Tracheal epithelial cell (primary cell): ENCODE data around the gene VEGFB. TPM values are rescaled to one million over a fixed set of nuclear protein-coding genes. Genes with fewer than 3 reads are reported as not detected.

Experiments
- total RNA-seq: library from RNA; depleted of rRNA; stranded (reverse); fragments of >200 nt; gene quantifications from 2 replicates; pipeline ENCODE4 v1.2.1, GENCODE V29; 2014

Gene VEGFB, protein sequence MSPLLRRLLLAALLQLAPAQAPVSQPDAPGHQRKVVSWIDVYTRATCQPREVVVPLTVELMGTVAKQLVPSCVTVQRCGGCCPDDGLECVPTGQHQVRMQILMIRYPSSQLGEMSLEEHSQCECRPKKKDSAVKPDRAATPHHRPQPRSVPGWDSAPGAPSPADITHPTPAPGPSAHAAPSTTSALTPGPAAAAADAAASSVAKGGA
- 14.9 and 22.2 TPM in 2 replicates for total RNA-seq

DNA sequence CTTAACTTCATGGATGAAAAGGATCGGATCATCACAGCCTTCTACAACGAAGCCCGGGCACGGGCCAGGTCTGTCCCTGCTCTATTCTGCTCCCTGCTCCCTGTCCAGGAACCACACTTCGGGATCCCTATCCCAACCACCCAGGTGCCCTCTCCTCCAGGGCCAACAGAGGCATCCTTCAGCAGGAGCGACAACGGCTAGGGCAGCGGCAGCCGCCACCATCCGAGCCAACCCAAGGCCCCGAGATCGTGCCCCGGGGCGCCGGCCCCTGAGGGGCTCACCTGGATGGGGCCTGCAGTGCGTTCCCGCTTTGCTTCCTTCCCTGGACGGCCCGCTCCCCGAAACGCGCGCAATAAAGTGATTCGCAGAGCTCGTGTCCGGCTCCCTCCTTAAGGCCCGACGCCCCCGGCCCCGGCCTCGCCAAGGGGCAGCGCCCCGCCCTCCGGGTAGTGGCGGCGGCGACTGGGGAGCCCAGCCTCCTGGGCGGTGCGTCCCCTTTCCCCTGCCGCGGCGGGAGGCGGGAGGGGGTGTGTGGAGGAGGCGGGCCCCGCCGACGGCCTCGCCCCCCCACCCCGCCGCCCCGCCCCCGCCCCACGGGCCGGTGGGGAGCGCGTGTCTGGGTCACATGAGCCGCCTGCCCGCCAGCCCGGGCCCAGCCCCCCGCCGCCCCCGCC lies at the start of gene VEGFB:
Gene VEGFB, plus strand, starts transcription at position 672 of the 674 bp plus-strand sequence. CDS start 250 bp downstream, outside the sequence.

DNA sequence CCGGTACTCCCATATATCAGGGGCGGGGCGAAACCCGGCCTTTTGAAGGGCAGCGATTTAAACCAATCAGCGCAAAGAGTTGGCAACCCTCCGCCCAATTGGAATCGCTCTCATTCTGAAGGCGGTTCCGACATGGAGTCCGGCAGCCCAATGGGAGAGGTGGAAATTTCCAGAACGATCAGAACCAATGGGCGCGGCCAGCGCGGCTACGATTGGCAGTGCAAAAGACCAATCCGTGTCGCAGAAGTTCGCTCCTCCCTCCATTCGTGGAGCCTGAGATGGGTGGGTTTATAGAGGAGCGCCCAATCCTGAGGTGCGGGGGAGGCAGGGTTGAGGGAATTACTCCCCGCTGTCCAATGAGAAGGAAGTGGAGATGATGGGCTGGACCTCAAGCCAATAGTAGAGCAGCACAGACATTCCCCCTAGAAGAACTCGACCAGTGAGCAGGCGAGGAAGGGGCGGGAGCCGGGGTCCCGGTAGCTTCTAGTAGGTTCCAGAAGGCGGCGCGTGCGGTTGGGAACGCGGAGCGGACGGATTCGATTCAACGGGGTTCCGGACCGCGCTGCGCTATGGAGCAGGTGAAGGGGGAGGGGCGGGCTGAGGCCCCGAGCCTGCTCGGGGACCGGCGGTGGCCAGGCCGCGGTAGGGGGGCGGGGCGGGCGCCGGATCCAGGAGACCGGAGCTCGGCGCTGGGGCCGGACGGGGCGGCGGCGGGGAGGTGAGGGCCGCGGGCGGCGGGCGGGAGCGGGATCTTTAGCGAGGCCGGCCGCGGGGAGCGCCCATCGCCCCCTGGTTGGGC lies 48.5 kb upstream of the VEGFB start, which contains the start of gene STIP1:
Gene STIP1, plus strand, starts transcription at position 479 of the 799 bp plus-strand sequence. Its CDS starts 91 bp downstream, at position 570.

DNA sequence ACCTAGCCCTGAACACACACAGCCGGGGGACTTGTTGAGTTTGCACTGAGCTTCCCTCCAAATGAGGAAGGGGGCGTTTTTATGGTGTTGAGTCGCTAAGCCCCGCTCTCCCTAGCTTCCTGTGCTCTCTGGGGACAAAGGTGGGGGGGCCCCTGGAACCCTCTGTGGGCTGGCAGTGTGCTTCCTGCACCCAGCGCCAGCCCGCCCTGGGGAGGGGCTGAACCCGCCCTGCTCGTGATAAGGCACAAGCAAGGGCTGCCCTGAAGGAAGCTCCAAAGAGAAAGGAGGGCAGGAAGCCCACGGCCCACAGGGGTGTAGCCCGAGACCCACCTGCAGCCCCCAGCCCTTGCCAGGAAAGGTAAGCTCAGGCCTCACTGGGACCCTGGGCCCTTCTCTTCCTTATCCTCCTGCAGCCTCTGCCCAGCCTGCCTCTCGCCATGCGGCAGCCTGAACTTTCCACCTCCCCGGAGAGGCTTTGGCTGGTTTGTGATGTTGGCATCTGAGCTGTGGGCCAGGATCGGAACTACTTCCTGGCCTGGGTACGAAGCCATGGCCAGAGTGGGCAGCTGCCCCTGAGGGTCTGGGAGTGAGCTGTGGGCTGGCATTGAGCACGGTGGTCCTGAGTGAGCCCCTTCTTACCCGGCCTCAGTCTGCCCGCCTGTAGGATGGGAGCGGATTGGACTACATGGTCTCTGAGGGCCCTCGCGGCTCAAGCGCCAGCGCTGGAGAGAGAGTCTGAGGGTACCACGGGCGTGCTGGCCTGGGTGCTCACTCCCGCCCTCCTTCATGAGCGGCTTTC lies 27.7 kb upstream of the VEGFB start, which contains the start of gene FERMT3:
Gene FERMT3, plus strand, starts transcription at position 265 of the 799 bp plus-strand sequence. CDS start 644 bp downstream, outside the sequence.

DNA sequence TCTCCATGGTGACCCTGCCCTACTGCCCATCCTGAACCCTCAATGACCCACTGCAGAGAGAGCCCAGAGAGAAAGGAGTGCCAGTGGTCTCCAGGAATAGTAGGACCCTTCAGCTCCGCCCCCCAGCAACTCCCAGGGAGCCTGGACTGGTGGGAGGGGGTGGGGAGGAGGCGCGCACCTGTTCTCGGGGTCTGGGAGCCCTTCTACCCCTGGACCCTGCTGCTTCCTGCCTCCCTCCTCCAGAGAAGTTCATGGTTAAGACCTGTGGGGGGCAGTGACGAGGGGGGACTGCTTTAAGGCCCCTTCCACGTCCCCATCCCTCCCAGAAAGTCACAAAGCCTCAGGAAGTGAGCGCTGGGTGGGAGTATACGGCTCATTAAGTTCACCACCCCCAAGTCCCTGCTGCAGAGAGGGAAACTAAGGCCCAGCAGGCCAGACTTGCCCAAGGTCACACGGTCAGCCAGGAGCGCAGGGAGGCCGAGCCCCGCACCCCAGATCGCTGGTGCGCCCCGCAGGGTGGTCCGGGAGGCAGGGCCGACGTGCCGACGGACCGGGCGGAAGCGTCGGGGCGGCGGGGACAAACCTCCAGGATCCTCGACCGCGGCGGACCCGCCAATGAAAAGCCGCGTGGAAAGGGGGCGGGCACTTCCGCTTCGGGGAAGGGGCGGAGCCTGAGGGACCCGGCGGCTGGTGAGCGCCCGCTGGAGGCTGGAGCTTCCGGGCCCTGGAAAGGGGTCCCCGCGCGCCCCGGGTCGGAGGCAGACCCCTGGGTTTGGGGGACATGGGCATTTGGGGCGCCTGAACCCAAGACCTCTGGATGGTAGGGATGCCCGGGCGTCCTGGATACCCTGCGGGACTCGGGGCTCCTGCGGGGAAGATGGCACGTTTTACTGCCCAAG lies 8.5 kb upstream of the VEGFB start, which contains the start of the genes NUDT22 and TRPT1:
Gene NUDT22, plus strand, starts transcription at position 667 of the 899 bp plus-strand sequence. CDS start 379 bp downstream, outside the sequence.
Gene TRPT1, minus strand, starts transcription at position 579 of the 899 bp plus-strand sequence. Its CDS starts 326 bp downstream, at position 253.

DNA sequence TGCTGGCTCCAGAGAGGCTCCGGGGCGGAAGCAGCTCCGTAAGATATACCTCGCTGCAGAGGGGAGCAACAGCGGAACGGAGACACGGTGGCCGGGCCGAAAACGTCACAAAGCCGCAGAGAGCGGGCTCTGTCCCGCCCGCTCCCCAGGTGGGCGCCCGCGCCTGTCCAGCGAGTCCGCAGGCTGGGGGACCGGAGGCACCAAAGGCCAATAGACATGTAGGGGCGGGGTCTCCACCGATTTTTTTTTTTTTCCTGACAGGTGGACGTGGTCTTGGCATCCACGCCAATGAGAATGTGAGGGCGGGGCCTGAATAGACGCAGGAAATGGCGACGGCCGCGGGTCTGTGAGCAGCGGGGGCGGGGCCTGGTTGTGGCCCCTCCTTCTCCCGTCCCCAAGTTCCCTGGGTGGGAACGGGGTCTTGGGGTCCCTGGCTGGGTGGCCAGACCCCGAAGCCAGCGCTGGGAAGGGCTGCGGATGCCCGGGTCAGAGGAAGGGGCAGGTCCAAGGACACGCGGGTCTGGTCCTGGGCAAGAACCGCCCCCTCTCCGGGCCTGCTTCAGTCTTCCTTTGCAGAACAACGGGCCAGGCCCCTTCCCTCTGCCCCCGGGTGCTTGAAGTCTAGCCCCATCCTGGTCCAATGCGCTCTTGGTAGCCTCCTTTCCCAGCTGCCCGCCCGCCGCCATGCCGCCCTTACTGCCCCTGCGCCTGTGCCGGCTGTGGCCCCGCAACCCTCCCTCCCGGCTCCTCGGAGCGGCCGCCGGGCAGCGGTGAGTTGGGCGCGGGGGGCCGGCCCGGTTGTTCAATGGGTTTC lies 4.0 kb upstream of the VEGFB start, which contains the start of gene DNAJC4:
Gene DNAJC4, plus strand, starts transcription at position 378 of the 814 bp plus-strand sequence. Its CDS starts 307 bp downstream, at position 685.

DNA sequence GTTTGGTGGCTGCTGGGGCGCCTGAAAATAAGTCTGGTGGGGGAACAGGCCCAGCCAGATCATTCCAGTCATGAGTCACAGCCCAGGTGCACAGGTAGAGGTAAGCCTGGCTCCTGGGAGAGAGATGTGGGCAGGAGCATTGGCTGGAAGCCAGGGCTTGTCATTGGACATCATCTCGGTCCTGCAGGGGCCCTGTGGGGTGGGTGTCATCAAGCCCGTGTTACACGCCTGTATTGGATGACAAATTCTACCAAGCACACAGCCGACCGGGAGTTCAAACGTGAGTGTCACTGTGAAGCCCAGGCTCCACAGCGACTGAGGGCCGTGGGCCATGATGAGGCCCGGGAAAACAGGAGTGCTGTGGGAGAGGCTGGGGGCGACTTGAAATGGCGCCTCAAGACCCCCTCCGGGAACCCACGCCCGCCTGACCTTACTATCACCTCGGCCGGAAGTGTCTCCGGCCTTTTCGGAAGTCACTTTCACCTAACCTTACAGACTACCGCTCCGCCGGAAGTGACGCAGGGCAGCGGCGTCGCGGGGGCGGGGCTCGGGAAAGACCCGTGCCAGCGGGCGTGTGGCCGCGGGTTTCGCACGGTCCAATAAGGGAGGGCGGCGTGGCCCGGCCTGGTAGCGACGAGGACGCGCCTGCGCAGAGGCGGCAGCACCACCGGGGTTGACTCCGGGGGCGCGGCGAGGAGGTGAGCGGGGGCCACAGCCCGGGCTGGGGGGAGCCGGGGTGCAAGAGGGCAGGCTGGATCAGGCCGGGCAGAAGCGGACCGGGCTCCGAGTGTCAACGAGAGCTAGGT lies 6.3 kb downstream of the VEGFB start, which contains the start of gene FKBP2:
Gene FKBP2, plus strand, starts transcription at position 661 of the 806 bp plus-strand sequence. CDS start 1,293 bp downstream, outside the sequence.

DNA sequence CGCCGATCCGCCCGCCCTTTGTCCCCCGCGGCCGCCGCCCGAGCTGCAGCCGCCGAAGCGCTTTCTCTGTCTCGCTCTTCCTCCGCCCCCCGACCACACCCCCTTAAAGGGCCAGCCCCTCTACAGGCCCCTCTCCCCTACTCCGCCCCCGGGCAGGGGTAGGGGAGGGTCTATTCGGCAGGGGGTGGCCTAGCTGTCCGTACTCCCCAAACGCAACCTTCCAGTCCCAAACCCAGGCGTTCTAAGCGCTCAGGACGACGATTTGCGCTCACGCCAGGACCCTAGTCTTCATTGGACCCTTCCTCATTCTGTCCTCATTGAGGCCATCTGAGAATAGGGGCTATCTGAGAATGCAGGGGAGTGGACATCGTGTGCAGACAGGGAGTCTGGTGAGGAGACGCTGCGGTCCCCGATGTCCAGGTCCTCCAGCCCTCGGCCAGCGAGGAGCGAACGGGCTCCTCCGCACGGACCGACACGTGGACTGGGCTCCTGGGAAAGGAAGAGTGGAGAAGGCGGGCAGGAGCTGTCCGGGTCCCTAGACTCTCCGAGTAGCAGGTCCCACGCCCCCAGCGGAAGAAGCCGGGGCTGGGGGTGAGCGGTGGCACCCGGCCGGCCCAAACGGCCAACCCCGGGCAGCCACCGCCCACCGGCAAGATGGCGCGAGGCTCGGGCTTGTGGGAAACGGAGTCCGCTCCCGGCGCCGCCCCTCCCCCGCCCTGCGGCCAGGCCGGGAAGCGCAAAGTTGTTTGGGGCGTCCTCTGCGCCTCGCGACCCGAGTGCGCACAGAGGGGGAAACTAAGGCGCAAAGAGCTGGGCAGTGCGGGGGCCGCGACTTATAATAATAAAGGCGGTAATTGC lies 12.7 kb downstream of the VEGFB start, which contains the start of gene PPP1R14B:
Gene PPP1R14B, minus strand, starts transcription at position 73 of the 858 bp plus-strand sequence. CDS start 270 bp downstream, outside the sequence.

DNA sequence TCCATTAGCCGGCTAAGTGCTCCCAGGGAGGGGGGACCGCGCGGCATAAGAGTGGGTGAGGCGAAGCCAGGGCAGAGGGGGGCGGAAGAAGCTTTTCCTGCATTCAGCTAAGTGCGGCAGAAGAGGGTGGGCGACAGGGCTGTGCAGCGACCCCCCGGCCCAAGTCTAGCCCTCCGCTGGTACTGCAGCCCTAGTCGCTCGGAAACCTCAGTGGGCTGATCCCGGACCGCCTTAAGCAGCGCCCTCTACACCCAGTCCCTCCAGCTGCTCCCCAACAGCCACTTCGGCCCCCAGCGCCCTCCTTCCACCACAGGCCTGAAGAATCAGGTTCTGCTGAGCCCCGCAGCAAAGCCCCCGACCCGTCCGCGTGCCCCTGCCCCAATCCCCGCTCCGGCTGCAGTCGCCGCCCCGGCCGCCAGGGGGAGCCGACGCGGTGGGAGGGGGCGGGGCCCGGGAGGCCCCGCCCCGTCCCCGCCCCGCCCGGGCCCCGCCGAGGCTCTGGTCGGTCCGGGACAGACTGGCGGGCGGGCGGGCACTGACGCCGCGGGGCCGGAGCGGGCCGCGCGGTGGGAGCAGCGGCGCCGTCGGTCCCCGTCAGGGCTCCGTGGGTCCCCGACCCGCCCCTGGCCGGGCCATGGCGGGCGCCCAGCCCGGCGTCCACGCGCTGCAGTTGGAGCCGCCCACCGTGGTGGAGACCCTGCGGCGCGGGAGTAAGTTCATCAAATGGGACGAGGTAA lies 16.8 kb downstream of the VEGFB start, which contains the start of gene PLCB3:
Gene PLCB3, plus strand, starts transcription at position 515 of the 737 bp plus-strand sequence. Its CDS starts 120 bp downstream, at position 635.

DNA sequence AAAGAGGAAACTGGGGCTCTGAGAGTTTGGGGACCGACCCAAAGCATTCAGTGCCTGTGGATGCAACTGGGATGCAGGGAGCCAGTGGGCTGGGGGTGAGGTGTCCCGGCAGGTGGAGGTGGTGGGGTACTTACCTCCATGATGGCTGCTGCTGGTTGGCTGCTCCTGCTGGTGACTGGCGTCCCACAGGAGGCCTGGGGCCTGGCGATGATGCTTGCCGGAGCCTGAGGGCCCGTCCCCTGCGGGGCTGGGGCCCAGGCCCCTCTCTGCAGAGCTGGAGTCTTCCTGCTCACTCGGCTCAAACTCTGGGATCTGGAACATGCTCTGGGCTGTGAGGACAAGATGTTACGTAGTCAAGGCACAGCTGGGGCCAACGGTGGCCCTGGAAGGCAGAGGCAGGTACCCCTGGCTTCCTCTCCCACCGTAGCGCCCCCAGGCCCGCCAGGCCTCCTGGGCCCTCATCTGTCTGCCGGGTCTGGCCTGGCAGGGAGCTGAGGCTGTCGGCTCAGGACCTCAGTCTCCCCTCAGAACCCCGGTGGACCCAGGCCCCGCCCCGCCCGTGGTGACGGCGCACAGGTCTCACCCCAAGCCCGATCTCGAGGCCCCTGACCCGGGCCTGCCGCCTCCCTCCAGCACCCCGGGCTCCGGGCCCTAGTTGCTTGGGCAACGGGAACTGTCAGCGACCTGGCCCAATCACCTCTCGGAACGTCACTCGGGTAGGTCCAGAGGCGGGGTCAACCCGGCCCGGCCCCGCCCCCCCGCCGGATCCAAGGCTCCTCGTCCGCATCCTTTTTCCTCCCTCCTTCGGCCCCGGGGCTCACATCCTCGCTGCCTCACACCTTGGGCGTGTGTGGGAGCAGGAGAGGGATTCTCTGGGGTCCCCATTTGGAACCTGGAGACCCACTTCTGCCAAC lies 49.9 kb downstream of the VEGFB start, which contains the start of gene BAD:
Gene BAD, minus strand, starts transcription at position 618 of the 914 bp plus-strand sequence. Its CDS starts 297 bp downstream, at position 321.

DNA sequence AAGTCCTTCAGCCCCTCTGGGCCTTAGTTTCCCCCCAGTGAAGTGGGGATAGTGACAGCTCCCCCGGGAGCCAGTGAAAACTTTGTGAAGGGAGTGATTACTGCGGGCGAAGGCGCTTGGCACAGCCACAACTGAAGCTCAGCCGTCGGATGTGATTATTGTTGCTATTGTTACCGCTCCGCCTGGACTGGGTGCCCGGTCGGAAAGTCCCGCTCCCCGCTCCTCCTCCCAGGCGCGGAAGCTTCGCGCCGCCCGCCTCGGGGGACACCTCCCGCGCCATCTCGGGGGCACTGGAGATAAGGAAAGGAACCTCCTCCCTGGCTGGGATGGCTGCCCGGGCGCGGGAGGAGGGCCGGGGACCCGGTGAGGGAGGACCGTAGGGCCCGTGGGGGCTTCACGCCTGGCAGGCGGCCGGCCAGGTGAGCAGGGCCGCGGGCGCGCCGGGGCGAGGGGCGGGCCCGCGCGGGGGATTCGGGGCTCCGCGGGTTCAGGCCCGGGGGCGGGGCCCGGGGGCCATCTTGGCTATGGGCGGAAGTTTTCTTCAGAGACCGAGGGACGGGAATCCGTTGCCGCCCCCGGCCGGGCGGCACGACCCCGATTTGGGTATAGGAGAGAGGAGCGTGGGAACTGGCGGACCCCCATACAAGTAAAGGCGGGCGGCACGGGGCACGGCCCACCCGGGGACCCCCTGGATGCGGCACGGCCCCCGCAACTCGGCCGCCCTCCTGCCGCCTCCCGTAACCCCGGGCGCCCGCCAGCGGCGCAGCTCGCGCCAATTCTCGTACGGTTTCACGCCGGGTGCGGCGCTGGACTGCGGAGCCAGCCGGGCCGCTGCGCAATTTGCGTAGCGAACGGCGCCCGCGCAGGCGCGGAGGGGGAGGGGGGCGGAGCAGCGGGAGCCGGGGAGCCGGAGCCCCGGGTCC lies 50.8 kb downstream of the VEGFB start, which contains the start of gene GPR137:
Gene GPR137, plus strand, starts transcription at position 887 of the 923 bp plus-strand sequence. CDS start 677 bp downstream, outside the sequence.

